ENCODE results near the gene LDB2.

LDB2 gene

DNA sequence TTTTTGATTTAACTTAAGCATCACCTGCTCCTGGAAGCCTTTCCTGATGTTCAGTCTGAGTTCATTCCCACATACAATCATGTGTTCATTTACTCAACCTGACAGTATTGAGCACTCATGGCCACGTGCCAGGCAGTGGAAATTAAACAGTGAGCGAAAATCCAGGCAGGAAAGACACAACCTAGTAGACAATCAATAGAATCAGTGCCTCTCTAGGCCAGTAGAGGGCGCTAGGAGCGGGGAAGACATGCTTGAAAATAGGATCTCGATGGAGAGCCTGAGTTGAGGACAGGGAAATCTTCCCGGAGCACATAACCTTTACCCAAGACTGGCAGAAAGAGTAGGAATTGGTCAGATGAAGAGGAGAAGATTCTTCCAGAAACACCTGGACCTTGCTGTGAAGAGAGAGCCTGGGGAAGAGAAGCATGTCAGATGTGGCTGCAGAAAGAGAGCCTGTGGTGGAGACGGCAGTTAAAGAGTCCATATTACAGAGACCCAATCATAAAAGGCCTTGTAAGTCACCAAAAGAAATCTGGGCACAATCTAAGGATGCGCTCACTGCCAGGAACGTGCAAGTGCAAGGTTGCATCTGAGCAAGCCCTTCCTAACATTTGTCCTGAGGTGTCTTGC is 103.5 kb downstream of the LDB2 start:
- DNase-seq, result no peak

DNA sequence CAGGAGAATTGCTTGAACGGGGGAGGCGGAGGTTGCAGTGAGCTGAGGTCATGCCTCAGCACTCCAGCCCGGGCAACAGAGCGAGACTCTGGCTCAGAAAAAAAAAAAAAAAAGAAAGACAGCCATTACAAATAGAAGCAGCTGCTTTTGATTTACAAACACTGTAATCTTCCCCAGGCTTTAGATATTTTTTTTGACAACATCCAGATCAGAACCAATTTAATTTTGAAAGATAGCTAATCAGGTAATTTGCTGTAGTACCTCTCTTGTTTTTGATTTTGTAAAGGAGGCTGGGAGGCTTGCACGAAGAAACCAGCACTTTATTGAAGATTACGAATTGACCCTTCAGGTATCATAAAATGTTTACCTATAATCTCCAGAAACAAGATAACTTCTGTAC is 107.0 kb downstream of the LDB2 start:
- DNase-seq, result no peak

DNA sequence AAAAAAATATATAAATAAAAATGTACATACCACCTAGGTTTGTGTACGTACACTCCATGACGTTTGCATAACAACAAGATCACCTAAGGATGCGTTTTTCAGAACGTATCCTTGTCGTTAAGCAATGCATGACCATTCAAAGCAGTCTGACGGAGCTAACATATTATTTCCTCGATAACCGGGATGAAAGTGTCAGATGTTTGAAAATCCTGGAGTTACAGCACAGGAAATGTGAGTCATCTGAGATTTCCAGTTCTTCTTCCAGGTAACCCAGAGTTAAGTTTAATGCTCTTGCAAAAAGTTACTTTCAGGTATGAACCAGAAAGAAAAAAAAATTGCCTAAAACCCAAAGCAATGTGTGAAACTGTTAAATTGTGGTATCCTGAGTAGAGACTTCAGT is 107.9 kb downstream of the LDB2 start:
- DNase-seq, result no peak

DNA sequence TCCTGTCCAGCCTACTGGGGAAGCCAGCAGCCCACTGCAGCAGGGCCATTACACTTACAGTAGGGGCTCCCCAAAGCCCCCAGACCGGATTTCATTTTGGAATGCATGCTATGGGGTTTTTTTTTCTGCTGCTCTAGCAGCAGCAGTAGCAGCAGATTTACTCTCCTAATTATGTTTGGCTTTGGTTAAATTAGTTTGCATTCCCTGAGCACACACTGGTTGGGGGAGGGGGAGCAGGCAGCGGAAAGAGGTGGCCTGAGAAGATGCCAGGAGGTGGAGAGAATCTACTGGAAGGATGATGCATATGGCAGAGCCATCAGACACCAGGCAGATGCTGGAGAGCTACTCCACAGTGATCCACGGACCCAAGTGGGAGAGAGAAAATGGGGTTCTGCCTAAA is 109.6 kb downstream of the LDB2 start:
- no peak for DNase-seq

DNA sequence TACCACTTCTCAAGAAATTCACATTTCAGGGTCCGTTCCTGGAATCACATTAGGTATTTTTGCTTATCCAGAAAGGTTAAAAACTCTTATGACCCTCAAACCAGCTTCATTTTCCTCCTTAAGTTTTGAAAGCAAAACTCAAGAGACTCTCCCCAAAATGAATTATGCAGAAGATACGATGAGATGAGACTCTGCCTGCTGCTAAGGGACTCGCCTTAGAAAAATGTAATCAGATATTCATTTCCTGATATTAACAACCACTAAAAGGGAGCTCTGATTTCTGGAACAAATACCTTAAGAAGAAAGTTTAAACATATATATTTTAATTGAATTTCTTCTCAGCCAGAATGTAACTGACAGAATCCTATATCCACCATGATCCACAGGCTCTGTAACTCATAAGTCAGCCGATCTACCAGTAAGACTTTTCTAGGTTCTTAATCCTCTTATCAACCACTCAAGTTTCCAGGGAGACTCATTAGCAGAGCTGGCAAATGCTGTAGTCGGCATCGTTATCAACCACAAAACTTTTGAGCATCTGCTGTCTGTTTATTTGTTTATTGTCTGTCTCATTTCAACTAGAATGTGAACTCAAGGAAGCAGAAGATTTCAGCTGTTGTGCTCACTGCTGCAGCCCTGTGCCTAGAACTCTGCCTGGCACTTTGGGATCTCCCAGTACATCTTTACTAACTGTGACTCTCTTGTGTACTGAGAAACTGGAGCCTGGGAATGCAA is 112.5 kb downstream of the LDB2 start:
- no peak for DNase-seq

DNA sequence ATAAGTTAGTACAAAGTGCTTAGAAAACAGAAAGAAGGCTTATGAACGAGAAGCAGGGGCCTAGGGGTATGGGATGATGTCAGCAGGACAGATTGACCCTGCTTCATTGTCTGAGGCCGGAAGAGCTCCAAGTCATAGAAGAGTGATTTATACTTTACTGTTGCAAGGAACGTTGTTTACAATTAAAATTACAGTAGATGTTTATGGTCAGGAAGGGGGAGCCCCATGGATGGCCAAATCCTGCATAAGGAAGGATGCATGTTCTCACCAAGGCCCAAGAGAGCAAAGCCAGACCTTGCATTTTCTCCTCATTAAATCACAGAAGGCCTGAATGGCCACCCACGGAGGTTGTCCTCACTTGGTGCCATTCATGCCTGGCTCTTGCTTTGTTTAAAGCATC is 115.3 kb downstream of the LDB2 start:
- DNase-seq, result no peak

DNA sequence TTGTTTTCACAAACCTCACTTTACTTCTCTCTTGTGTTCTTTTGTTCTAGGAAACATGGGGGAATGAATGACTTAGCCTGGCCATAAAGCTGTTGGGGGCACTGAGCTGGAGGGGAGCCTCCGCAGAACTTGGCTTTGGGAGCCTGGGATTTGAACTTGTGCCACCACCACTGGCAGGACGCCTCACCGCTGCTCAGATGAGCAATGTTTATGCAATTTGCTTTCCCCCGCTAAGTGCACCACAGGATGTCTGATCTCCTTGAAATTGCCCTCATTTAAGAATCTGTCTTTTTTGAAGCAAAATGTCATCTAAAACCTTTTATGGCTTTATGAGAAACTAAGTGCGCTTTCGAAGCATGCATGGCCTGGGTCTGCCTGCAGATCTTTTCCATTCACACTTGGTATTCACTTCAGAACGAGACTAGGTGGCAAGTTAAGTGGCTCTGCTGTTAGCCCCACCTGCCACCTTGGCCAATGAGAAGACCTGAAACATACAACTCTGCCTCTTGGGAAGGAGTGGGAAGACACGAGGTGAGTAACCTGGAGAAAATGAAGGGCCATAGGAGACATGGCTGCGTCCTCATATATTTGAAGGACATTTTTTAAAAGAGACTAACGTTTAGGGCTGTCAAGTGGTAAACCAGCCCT is 119.3 kb downstream of the LDB2 start:
- no peak for DNase-seq

DNA sequence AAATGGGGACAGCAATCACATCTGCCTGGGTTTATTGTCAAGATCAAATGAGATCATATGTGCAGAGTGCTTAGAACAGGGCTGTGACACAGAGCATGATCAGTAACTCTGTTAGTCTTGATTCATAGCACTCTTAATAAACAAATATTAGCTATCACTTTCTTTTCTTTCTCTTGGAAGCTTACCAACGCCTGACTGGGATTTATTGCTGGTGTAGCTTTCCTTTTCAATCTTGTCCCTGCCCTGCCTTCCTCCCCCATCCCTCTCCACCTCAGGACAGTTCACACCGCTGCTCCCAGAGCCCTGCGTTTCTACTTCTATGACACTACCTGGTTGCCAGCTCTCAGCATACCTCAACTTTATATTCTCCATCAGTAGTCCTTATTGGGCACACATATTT is 120.7 kb downstream of the LDB2 start:
- no peak for DNase-seq

DNA sequence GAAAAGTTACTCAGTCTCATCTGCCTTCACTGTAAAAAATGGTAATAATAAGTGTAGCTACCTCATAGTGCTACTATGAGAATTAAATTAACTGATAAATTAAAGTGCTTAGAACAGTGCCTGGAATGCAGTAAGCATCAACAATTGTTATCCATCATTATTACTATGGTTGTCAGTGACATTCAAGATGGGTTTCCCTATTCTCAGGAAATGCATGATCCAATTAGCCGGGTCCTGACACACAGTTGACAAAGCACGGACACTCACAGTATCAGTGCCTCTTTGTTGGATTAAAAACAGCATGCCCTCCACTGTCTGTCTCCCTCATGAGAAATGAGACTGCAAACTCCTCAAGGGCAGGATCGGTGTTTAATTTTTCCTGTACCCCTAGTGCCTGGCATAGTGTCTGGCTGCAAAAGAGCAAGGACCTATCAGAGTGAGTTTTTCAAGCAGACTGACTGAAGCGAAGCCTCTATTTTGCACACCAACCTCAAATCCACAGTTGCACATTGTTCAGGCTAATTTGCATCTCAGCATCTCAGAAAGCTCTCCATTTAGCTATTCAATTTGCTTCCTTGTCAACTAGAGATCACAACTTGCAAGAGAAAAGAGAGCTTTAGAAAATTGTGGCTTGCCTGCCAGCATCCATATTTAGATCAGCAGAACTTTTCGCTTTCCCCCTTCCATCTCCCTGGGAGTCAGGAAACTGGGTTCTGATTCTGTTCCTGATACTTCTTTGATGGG is 122.9 kb downstream of the LDB2 start:
- no peak for DNase-seq

DNA sequence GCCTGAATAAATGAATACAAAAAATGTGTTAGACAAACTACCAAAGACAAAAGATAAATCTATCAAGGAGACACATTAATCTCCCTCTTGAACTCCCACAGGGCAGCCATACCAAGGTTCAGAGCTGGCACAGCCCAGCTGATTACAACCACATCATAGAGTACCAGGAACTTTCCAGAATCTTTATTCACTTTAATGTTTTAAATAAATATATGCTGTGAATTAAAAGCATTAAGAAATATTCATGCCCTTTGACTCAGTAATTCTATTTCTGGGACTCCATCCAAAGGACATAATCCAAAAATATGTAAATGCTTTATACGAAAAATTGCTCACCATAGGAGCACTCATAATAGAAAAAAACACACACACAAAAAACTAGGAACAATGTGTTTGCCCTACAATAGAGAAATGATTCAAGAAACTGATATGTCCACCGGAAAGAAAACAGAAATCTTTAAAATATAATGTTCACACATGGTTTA is 126.0 kb downstream of the LDB2 start:
- no peak for DNase-seq

DNA sequence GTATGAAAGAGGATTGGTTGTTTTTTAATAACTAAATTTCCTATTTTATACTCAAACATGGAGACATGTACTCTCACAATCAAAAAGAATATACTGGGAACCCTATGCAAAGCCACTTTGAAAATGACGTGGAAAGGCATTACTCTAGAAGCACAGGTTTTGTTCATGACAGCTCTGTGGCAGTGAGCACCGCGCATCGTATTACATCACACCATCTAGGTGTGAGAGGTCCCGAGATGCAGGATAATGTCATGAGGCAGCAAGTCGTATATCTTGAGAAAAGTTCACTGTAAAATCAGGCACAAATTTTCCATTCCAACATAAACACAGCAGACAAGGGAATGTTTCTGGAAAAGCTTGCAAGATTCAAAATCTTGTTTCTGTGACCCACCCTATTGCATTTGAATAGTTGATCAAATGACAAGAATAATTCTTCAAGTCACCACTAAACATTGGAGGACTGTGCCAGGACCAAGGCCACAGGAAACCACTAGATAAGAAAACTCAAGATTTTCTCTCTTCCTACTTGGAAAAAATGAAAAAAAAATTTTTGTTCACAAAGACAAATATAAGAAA is 127.6 kb downstream of the LDB2 start:
- DNase-seq, result no peak

DNA sequence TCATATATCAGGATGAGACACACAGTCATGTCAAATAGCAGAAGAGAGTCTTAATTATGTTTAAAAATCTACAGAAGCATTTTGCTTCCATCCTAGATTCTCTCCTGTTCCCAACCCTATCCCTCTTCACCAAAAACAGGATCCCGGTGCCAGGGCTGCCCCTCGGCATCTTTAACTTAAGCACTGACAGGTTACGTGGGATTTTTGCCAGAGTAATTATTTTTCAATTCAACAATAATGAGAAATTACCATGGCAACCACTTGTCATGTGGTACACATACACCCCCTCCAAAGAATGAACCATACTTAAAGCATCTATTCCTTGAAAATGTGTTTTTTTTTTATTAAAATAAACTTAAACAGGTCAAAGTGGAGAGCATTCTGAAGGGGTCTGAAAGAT is 130.6 kb downstream of the LDB2 start:
- DNase-seq, result no peak

DNA sequence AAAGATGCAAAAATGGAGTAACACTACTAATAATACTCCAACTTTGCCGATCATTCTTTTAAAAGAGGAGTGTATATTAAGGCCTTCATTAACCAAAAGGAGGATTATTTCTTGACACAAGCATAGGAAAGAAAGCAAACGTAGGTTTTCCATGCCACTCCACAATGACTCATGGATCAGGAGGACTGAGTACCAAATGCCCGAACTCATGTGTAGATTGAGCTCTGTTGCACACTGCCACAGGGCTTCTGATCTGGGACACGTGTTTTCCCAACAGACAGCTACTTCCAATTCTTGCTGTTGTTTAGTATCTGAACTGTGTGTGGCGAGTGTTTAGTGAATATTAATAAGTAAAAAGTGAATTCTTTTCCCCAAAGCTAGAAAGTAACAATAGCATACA is 131.2 kb downstream of the LDB2 start:
- DNase-seq, result no peak

DNA sequence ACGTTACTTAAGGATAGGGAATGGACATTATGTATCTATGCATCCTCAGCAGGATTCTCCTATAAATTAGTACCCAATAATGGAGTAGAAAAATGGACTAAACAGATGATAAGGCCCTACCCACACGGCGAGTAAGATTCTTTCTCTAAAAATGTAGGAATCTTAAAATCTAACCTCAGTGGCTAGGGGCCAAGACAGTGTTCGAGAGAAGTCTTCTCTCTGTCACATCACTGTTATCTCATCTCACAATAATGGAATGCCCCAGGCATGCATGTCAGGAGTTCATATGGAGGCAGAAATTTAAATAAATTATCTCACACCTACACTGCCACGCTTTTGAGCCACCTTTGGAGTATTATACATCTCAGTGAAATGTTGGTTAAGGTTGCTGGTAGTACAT is 132.9 kb downstream of the LDB2 start:
- DNase-seq, result no peak

DNA sequence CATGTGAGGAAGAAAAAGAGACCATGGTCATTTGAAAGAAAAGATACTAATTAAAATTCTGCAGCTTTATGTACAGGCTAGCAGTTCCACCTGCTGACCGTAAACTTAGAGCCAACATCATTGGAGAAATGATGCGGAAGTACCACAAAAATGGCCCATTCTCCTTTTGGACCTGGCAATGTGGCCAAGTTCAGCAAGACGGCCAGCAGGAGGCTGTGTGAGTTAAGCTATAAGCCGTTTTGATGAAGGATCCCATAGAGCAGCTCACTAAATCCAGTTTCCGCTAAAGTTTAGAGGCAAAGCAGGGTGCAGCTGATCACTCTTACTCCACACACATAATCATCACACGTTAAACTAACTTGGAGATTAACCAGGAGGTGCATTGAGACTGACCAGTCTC is 133.8 kb downstream of the LDB2 start:
- no peak for DNase-seq

DNA sequence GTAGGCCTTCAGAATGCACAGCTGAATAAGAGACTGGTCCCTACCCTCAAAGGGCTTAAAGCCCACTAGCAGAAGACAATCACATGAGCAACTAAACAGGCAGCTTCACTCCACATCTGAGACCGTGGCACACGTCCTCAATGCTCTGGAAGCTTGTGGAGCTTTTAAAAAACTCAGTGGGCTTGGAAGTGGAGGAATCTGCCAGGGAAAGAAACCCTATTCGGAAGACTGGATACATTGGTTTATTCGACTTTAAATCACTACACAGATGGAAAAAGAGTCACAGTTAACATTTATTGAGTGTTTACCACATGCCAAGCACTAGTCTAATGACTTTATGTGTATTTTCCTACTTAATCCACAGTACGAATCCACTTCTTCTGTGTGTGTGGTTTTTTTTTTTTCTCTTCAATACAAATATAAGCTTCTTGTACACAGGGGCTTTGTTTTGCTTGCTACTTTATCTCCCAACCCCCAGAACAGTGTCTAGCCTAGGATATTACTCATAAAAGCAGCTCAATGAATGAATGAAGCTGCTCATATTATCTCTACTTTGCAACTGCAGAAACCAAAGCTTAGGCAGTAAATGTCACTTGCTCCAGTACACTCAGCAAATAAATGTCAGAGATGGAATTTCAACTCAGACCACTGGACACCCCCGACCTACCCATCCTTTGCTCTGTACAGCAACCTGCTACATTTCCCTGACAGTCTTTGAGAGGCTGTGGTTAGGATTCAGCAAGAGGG is 137.7 kb downstream of the LDB2 start:
- DNase-seq, result no peak

DNA sequence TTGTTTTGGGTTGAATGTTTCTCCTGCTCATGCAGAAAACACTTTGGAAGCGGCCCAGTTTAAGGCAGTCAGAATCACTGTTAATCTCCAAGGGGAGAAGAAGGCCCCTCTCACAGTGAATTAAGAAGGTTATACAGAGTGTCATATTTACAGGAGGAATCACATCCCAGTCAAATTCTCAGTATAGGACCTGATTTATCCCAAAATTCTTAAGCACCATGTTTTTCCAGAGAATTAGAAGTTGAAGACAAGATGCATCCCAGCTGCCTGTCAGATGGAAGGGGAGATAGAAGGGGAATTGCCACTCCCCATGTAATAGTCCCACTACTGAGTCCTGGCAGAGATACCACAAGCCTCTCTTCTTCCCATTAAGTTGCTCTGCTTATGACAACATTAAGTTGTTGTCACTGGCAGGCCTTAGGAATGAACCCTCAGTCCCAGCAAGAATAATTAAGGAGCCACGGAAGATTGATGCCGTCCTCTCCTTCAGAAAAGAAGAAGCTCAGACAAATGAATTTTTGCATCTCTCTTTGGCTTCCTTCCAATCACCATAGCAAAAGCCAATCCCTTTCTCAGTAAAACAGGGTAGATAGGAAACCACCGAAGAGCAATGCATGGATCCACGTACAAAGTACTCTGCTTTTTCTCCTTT is 138.4 kb downstream of the LDB2 start:
- DNase-seq, result no peak

DNA sequence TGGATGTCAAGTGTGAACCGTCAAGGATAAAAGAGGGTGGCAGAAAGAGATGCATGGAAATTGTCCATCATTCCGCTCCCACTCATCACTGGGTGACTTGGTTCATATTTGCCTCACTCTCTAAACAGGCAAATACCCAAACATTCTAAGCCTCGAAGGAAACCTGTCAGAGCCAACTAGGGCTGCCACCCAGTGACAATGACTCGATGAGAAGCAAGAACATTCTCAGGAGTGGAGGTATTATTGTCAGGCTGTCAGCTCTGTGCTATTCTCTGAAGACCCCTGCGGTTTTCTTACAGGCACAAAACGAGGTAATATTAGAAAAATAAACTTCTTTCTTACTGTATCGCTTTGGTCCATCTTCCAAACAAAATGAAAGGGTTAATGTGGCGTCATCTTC is 139.6 kb downstream of the LDB2 start:
- DNase-seq, result no peak

DNA sequence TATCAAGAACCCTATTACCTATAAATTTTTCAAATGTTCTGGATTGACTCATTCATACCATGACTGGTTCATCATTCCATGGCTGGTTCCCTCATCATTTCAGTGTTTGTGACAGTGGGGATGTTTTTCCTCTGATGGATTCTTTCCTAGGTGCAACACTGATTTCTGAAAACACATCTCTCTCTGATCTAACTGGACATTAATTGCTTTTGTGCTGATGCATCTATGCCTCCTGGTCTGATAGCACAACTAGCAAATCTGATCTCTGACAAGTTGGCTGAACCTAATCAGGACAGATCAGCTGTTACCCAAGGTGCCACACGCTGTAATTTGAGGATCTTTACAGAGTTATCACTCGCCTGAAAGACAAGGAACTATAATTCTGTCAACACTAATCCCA is 140.2 kb downstream of the LDB2 start:
- DNase-seq, result no peak

DNA sequence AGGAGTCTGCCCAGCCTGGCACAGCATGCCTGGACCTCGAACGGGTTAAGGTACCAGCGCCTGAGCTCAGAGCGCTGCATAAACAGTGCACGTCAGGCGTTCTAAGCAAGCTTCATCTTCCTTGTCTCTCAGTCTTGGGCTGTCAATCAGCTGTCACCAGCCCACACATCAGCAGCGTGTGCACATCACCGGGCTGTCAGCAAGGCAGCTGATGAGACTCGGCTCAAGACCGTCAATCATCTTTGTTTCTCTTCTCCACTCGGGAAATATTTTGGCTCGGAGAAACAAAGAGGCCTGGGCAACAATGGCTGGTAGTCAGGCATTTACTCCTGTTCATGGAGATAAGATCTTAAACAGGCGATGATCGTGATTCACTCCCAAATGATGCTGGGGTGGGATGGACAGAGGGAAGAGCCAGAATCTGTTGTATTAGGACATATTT is 141.3 kb downstream of the LDB2 start:
- no peak for DNase-seq

DNA sequence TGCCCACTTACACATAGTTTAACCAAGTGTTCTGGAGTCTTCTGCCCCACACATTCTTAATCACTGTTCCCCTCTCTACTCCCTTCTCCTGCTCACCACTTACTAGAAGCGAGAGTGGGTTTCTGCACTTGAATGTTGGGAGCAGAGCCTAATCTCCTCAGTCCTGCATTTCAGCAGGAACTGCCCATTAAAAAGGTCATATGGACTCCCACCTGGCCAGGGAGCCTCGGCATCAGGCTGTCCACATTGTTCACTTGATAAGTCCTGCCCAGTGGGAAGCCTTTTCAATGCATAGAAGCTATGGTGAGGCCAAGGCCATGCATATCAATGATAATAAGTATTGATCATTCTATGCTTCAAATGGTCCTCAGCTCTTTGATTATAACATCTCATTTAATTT is 144.3 kb downstream of the LDB2 start:
- DNase-seq, result no peak

DNA sequence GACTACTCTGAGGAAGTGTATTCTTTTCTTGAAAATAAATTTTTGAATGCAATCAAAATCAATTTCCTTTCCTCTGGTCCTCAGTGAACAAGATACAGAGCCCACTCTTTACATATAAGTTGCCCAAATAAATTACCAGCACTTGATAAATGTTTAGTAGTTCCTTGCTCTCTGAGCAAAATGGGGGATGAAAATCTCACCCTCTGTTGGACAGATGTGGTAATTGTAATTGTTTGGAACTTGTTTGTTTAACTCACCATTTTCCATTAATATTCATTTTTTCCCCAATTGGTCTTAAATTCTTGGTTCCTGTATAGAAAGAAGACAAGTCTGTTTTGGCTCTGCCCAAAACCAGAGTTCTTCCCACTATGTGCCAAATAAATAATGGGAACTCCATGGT is 146.3 kb downstream of the LDB2 start:
- no peak for DNase-seq
